MV-4-11 (cell line): ENCODE data around the gene DYRK1A.

Experiments used
- DNase-seq: peaks from one replicate; lab custom pipeline; 2025; lab: John Stamatoyannopoulos, UW

DYRK1A gene

DNA sequence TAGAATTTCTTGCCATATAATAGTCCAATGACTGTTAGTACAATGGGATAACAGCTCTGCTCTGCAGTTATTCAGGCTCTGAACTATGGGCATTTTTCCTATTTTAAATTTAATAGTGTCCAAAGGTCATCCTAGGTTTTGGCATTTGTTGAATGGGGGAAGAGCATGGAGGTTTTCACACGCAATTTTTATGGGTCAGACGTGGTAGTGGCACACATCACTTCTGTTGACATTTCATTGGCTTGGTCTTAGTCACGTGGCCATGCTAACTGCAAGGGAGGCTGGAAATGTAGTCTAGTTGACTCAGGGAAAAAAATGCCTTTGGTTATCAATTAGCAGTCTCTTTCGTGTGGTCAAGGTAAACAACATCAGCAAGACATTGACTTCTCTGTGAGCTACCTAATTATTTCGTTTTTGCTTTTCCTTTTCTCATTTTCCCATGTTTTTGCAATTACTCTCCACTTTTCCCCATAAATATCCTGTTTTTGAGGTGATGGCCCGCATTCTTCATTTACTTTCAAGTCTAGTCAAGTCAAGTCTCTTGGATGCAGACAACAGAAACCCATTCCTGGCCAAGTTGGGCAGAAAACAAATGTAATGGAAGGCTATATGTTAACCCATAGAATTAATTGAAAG lies 82.8 kb downstream of the DYRK1A start:
- DNase-seq = no peak

DNA sequence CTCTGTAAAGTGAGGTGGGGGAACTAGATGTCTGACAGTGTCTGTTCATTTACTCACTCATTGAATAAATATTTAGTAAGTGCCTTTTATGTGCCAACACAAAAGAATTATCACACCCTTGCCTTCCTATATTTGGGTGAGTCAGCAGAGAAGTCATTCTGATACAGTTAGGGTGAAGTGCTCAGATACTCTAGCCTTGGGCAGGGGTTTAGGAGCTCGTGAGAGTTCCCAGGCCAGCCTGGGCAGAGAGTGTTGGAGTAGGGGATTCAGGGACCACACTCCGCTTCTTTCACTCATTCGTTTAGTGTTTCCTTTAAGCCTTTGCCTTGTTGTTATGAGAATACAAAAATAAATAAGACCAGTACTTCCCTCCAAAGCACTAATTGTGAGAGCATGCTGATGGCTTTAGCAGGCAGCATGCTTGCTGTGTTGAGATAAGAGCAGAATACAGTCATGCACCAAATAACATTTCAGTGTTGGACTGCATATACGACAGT lies 83.9 kb downstream of the DYRK1A start:
- DNase-seq = no peak

DNA sequence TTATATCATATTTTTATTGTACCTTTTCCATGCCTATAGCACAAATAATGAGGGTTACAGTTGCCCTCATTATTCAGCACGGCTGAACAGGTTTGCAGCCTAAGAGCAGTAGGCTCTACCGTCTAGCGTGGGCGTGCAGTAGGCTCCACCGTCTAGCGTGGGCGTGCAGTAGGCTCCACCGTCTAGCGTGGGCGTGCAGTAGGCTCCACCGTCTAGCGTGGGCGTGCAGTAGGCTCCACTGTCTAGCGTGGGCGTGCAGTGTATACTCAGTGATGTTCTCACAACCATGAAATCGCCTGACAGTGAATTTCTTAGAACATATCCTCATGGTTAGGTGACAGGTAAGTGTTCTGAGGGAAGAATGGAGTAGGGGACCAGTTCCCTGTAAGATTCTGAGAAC lies 84.9 kb downstream of the DYRK1A start:
- no peak for DNase-seq

DNA sequence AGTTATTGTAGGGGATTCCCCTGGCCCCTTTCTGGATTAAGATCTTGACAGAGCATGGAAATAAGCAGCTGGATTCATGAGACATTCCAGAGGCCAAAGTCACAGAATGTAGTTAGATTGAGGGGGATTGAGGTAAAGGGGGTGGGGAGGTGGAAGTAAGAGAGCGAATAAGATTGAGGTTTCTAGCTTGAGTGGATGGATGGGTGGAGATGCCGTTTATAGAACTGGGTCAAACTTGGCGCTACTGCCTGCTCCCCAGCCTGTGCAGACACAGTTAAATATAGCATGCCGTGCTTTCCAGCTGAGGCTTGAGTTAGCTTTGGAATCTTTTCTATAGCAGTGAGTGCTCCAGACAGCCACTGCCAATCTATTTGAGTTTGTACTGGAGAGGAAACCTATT lies 85.7 kb downstream of the DYRK1A start:
- DNase-seq = no peak

DNA sequence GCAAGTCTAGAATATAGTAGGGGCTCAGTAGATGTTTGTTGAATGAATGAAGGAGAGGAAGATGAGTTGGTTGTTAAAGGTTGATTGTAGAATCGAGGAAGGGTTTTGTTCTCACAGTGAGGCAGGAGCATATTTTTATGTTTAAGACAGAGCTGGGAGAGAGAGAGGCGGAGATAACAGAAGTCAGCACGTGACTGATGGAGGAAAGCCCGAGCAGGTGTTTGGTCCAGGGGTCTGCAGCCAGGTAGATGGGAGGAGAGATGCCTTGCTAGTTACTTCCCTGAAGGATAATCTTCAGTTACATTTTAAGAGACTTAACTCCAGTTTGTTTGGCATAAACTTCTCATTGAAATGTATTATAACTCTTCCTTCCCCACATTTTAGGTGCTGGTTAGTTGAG lies 86.8 kb downstream of the DYRK1A start:
- DNase-seq = no peak

DNA sequence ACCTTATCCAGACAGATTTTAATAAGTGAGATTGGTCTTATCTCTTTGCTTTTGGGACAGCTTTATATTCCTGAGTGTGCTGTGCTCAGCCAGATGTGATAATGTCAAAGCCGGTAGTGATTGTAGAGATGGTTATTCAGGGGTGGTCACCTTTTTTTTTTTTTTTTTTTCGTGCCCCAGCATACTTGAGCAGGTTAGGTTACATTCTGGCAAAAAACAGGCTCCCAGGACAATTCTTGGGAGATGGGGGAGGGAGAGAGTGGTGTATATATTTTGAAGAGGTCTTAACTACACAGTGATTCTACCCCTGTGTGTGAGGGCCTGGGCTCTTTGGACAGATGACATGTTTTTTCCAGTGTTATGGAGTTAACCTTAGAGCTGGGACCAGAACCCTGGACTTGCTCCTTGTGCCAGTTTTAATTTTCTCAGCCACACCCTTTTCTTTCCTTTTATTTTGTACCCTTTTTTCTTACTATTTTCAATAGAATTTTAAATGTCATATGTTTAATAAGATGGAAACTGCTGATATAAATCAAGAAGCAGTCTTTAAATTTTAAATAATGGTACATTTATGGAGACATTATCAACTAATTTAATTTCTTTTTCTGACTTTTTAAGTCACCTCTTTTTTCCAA lies 88.4 kb downstream of the DYRK1A start:
- no peak for DNase-seq

DNA sequence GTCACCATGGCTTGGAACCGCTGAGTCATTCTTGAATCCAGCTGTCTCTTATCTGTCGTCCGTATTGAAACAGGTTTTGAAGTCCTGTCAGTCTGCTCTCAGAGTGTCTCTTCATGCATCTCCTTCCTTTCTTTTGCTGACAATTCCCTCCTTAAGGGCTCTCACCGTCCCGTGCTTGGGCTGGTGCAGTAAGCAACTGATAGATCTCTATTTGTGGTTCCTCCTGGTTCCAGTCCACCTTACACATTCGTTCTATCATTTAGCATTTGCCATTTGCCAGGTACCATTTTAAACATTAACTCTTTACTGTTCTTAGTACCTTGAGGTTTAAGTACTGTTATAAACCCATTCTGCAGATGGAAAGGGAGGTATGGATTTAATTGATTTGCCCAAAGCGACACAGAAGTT lies 88.9 kb downstream of the DYRK1A start:
- no peak for DNase-seq

DNA sequence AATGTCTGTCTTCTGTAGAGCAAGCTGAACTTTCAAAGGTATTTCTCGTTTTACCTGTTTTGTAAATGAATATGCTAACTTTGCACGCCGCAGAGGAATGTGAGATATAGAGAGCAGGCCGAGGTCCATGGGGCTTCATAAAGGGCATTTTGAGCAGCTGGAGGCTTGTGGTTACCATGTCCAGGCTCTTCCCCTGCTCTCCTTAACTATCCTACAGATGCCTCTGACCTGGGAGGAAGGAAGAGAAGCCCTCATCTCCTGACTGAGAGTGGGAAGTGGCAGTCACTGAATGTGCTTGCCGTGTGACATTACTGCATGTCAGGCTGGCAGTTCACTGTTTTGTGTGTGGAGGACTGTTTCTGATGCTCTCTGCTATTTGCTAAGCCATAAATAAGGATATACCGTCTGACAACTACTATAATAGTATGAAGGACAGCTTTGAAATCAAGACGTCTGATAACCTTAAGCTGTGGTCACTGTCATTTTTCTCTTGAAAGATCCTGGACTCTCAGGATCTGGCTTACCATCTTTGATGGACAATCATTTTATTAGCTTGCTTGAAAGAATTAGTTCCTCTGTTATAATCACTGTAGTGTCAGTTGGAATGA lies 92.2 kb downstream of the DYRK1A start:
- DNase-seq = no peak

DNA sequence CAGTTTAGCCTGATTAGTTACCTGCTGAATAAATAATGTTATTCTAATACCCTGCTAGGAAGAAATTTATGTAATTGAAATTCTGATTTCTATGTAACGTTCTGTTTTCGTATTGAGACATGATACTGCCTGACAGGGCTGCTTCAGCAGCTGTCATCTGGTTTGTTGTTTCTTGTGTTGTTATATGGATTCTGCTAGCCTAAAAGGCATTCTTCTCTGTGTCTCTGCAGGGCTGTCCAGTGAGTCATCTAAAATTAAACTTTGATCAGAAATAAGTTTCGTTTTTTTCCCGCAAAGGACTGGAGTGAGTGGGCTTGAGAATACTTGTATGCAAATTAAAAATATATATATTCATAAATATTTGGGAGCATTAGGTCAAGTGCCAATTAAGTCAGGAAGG lies 93.0 kb downstream of the DYRK1A start:
- no peak for DNase-seq

DNA sequence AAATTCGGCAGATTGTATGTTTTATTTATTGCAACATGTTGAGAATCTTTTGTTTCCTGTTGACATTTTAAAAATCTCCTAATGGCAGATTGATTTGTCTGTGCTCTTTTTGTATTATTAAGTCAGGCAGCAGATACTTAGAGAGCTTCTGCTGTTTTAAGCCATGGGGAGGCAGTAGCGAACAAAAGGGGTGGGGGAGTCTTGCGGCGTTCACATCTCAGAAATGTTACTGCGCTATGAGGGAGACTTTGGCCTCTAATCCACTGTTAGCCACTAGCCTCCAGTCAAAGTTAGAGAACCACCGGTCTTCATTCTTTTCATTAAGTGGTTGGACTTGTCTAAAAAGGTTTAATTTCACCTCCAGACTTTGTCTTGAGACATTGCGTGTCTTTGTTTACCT lies 93.6 kb downstream of the DYRK1A start:
- DNase-seq = no peak

DNA sequence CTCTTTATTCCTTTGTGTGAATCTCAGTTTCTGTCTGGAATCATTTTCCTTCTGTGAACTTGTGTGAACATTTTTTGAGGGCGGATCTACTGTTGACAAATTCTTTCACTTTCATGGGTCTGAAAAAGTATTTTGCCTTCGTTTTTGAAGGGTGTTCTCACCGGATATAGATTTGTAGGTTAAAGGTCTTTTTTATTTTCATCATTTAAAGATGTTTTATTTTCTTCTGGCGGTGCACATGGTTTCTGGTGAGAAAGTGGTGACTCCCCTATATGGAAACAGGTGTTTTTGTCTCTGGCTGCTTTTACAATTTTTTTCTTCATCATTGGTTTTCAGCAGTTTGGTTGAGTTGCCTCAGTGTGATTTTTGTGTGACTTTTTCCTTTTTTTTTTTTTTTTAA lies 94.9 kb downstream of the DYRK1A start:
- no peak for DNase-seq

DNA sequence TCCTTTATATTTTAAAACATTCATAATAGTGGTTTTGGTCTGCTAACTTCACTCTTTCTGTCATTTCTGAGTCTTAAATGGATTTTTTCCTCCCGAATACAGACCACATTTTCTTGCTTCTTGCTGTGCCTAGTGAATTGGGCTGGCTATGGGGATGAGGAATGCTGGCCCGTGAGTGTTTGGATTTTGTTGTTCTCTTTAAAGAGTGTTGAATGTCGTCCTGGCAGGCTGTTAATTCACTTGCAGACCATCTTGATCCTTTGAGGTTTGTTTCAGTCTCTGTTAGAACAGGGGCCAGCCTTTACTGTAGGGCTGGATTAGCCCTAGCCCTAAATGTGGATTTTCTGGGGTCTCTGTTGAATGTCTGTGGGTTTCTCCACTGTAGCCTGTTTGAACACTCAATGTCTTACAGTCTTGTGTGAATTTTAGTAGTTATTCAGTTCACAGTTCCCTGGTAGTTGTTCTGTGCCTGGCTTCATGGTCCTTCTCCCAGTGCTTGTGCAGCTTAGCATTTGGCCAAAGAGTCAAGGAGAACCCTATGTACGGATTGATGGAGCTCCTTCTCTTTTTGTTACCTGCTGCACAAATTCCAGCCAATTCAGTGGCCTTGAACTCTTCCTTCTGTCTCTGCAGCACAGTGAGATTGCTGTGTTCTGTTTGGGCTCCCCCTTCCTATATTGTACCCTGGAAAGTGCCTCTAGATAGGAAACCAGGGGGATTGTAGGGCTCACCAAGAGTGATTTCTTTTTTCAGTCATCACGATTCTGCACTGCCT lies 95.7 kb downstream of the DYRK1A start:
- DNase-seq = no peak

DNA sequence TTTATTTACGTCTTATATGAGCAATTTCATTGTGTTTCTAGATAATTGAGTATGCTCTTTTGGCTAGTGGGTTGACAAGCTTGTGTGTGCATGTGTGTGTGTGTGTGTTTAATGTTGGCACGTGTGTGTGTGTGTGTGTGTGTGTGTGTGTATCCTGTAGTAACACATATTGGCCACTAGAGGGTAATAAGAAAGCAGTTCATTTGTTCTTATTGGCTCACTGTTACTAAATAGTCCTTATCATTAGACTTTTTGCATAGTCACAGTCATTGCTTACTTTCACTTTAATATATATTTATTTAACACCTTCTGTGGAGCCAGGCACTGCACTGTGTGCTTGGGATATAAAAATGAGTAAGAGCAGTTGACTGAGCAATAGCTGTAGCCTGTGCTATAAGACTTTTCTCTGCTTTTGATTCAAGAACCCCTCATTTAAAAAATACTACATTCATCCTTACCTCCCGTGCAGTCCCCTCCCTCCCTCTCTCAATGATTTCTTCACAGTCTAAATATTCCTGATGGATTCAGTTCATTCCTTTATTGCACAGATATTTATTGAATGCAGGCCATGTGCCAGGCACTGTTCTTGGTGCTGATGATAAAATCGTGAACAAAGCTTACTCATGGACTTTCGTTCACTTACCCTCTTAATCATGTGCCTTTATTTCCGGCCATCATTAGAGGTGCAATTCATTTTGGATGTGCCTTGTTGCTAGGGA lies 96.7 kb downstream of the DYRK1A start:
- DNase-seq = peak; percentile 55

DNA sequence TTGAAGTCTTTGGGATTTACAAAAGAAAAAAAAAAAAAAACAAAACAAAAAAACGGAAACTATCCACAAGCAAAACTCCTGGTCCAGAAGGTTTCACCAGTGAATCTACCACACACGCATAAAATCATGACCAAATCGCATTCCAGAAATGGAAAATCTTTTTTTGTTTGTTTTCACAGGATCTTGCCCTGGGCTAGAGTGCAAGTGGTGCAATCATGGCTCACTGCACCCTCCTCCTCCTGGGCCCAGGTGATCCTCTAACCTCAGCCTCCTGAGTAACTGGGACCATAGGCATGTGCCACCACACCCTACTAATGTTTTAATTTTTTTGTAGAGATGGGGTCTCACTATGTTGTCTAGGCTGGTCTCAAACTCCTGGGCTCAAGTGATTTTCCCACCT lies 100.5 kb downstream of the DYRK1A start:
- no peak for DNase-seq

DNA sequence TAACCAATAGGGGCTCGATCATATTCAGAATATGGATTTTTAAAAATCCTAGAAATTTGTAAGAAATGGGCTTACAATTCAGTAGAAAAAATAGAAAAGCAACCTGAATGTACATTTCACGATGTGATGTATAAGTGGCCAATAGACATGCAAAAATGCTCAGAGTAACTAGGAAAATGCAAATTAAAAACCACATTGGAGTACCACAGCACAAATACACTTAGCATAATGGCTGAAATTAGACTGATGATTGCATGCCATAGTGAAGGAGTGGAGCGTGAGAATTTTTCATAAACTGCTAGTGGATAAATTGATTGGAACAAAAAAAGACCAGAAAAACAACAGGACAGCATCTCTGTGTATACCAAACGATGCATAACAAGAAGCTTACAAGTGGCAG lies 102.3 kb downstream of the DYRK1A start:
- no peak for DNase-seq

DNA sequence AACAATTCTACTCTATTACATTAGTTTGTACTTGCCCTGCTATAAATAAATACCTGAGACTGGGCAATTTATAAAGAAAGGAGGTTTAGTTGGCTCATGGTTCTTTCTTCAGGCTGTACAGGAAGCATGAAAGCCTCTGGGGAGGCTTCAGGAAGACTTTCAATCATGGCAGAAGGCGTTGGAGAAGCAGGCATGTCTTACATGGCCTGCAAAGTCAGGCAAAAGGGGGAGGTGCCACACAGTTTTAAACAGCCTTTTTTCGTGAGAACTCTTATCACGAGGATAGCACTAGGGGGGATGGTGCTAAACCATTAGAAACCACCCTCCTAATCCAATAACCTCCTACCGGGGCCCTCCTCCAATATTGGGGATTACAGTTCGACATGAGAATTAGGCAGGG lies 102.9 kb downstream of the DYRK1A start:
- no peak for DNase-seq

DNA sequence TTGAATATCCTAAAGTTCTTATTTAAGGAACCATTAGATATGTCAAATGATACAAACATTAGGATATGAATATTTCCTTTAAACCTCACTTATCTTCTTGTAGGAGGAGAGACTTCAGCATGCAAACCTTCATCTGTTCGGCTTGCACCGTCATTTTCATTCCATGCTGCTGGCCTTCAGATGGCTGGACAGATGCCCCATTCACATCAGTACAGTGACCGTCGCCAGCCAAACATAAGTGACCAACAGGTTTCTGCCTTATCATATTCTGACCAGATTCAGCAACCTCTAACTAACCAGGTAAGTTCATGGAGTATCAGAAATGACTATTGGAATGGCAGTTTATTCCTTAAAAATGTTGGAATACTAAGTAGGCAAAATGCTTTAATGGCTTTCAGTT lies 106.0 kb downstream of the DYRK1A start:
- DNase-seq = no peak

DNA sequence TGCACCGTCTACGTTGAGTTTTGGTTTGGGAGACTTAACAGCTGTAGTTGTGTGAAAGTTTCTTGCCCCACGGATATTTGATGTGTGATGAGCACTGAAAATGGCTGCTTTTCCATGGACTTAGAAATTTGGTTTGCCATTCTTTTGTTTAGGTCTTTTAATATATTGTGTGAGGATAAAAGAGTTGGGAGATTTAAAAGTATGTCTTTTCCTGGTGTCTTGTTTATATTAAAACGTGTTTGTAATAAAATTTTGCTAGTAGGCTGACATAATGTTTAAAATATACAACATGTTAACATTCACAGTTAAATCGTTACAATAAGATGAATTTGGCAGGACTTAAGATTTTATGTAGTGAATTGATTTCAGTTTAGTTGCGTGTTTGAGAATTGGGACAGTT lies 106.9 kb downstream of the DYRK1A start:
- no peak for DNase-seq

DNA sequence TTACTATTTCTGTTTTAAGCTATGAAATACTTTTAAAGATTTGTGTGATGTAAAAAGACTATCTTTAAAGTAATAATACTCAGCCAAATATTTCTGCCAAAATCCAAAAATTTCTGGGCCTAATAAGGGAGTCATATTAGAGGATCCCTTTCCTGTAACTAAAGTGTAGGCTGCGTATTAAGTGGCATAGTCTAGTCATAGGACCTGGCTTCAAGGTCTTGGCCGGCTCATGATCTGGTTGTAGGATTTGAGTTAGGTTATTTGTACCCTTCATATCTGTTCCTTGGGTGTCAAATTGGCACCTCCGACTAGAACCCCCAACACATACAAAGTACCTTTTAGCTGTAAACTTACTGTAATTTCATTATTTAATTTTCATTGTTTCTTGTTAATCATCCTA lies 107.8 kb downstream of the DYRK1A start:
- DNase-seq = no peak

DNA sequence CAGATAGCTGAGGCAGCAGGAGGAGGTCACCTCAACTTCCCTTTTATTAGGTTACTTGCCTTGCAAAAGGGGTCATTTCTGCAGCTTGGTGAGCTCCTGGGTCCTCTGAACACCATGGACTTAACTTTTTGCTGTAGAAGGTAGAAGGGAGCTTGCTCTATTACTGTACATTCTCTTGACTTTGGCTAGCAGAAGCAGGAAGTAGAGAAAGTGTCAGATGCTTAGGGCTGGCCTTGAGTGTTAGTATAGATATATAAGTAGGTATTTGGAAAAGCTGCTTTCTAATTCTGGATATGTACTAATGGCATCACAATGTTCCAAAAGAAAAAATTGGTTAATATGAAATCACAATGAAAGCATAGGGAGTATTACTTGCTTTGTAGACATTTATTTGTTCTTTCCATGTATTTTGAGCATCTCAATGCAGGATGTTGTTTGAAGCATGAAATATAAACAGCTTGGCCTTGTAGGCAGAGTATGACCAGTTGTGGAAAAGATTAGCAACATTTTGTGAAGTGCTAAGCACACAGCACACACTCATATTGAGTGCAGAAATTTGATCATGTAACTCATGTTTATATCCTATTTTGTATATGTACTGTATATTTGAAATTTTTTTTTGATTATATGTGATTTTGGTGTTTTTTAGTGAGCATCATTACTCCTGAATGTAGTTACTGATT lies 108.8 kb downstream of the DYRK1A start:
- DNase-seq = no peak

DNA sequence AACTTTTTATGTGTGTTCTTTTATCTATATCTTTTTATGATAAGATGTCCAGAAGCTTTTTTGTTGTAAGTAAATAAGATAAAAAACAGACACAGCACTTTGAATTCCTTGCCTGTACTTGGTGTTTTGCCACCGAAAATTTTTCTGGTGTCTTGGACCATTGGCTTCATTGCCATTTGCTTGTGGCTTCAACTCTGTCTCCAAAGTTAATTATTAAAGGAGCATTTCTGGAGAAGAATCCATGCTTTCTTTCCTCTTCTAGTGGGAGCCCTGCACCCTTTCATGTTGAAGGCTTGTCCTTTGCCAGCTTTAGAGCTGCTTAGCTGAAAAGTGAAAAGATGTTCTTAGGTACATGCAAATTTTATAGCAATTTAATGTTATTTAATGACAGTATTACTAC lies 112.2 kb downstream of the DYRK1A start:
- DNase-seq = no peak

DNA sequence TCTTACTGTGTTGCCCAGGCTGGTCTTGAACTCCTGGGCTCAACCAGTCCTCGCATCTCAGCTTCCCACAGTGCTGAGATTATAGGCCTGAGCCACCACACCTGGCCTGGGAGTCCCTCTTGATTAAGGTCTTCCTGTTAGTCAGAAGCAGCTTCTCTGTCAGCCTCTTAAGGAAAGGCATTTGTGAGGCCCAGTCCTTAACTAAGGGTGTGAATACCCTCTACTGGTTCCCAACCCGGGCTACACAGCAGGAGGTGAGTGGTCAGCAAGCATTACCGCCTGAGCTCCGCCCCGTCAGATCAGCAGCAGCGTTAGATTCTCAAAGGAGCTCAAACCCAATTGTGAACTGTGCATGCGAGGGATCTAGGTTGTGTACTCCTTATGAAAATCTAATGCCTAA lies 117.2 kb downstream of the DYRK1A start:
- no peak for DNase-seq
